Adipocyte (in vitro differentiated cells): ENCODE data around the gene CDC123.
"Not testable (repeated sequence)": the region's sequence is repeated elsewhere in the genome, so short reads cannot be mapped to it uniquely, and the experiment has no call there.

Experiments
- DNase-seq: peaks from one replicate; pipeline ENCODE4 v3.0.0-alpha.2; 2015; ENCODE audit warnings: low read depth
- H3K27me3 ChIP-seq: replicated peaks from 2 replicates; pipeline ENCODE4 v1.7.0; 2013; ENCODE audit warnings: mild to moderate bottlenecking, low read length, moderate library complexity; ENCODE audit not compliant: control insufficient read depth, insufficient read depth
- H3K36me3 ChIP-seq: 2 replicates; pipeline ENCODE4 v1.7.0; 2013; ENCODE audit warnings: low read length, mild to moderate bottlenecking, moderate library complexity; ENCODE audit not compliant: control insufficient read depth, insufficient read depth, severe bottlenecking
- H3K4me1 ChIP-seq: 2 replicates; pipeline ENCODE4 v1.7.0; 2013; ENCODE audit warnings: mild to moderate bottlenecking, low read length, moderate library complexity; ENCODE audit not compliant: control insufficient read depth, insufficient read depth
- H3K4me3 ChIP-seq: 2 replicates; pipeline ENCODE4 v1.7.0; 2013; ENCODE audit warnings: mild to moderate bottlenecking, low read length, moderate library complexity
- H3K9ac ChIP-seq: 2 replicates; pipeline ENCODE4 v1.7.0; 2013; ENCODE audit warnings: mild to moderate bottlenecking, low read length, moderate library complexity
- H3K9me3 ChIP-seq: 2 replicates; pipeline ENCODE4 v1.7.0; 2013; ENCODE audit warnings: mild to moderate bottlenecking, low read length, moderate library complexity; ENCODE audit not compliant: control insufficient read depth

CDC123 gene

GRCh38 chr10:12262278-12262981 is 66.4 kb downstream of the CDC123 start:
- H3K4me3 ChIP-seq = no peak overlapping the region
- H3K36me3 ChIP-seq = no peaks in the 10 kb centered on the region
- H3K4me1 ChIP-seq = peaks cover 3% of the 10 kb centered on the region
- H3K9me3 ChIP-seq = peaks cover 3% of the 10 kb centered on the region
- DNase-seq = no peak
- no peak overlapping the region for H3K9ac ChIP-seq
- H3K27me3 ChIP-seq = no peaks in the 10 kb centered on the region

GRCh38 chr10:12264204-12264940 is 68.4 kb downstream of the CDC123 start:
- peak; percentile 88 for DNase-seq
- peak overlapping the region; percentile 51 for H3K9ac ChIP-seq
- H3K4me3 ChIP-seq = peak overlapping the region; percentile 81
- H3K27me3 ChIP-seq = no peaks in the 10 kb centered on the region
- peaks cover 3% of the 10 kb centered on the region for H3K4me1 ChIP-seq
- peaks cover 3% of the 10 kb centered on the region for H3K9me3 ChIP-seq
- no peaks in the 10 kb centered on the region for H3K36me3 ChIP-seq

- Histone ChIP-seq H3K4me1 (peaks cover 16% of the 10 kb centered on the region), H3K9ac (no peak overlapping the region), H3K36me3 (no peaks in the 10 kb centered on the region), H3K9me3 (no peaks in the 10 kb centered on the region), H3K27me3 (no peaks in the 10 kb centered on the region), H3K4me3 (no peak overlapping the region)
- DNase-seq = no peak
These were observed 73.1 kb downstream of the CDC123 start for GRCh38 chr10:12269056-12269455.

- Histone ChIP-seq H3K27me3 (no peaks in the 10 kb centered on the region), H3K4me1 (peaks cover 13% of the 10 kb centered on the region), H3K9ac (no peak overlapping the region), H3K4me3 (no peak overlapping the region), H3K9me3 (no peaks in the 10 kb centered on the region), H3K36me3 (no peaks in the 10 kb centered on the region)
- no peak for DNase-seq
These were observed 75.2 kb downstream of the CDC123 start for GRCh38 chr10:12271210-12271540.

- not testable (repeated sequence) for H3K36me3 ChIP-seq, H3K9me3 ChIP-seq, H3K9ac ChIP-seq, H3K4me3 ChIP-seq, H3K27me3 ChIP-seq, H3K4me1 ChIP-seq, DNase-seq
These were observed 81.9 kb downstream of the CDC123 start for GRCh38 chr10:12277862-12278261.

GRCh38 chr10:12279281-12279680 is 83.3 kb downstream of the CDC123 start:
- Histone ChIP-seq H3K4me1 (no peaks in the 10 kb centered on the region), H3K27me3 (no peaks in the 10 kb centered on the region), H3K36me3 (no peaks in the 10 kb centered on the region), H3K4me3 (no peak overlapping the region), H3K9me3 (no peaks in the 10 kb centered on the region), H3K9ac (no peak overlapping the region)
- no peak for DNase-seq

- no peak overlapping the region for H3K9ac ChIP-seq
- no peaks in the 10 kb centered on the region for H3K36me3 ChIP-seq
- no peak for DNase-seq
- no peaks in the 10 kb centered on the region for H3K4me1 ChIP-seq
- no peaks in the 10 kb centered on the region for H3K9me3 ChIP-seq
- H3K27me3 ChIP-seq = no peaks in the 10 kb centered on the region
- H3K4me3 ChIP-seq = no peak overlapping the region
These were observed 91.8 kb downstream of the CDC123 start for GRCh38 chr10:12287772-12288171.

- H3K36me3 ChIP-seq, H3K4me3 ChIP-seq, H3K27me3 ChIP-seq, DNase-seq, H3K9me3 ChIP-seq, H3K9ac ChIP-seq, H3K4me1 ChIP-seq: not testable (repeated sequence)
These were observed 101.8 kb downstream of the CDC123 start for GRCh38 chr10:12297784-12298183.

- Histone ChIP-seq H3K27me3 (no peaks in the 10 kb centered on the region), H3K9ac (no peak overlapping the region), H3K4me3 (no peak overlapping the region), H3K9me3 (no peaks in the 10 kb centered on the region), H3K4me1 (no peaks in the 10 kb centered on the region), H3K36me3 (no peaks in the 10 kb centered on the region)
- DNase-seq = no peak
These were observed 103.4 kb downstream of the CDC123 start for GRCh38 chr10:12299222-12299965.
